Testis (tissue), 3 donors: ENCODE data around the gene ALDH5A1. TPM values are rescaled to one million over a fixed set of nuclear protein-coding genes. Genes with fewer than 3 reads are reported as not detected.

Experiments
- DNase-seq: peaks from one replicate; pipeline ENCODE4 v3.0.0-alpha.2; 2019
- H3K27ac ChIP-seq, 2 donors: fragments of 200-600 bp; sonication (generic); one replicate each; pipeline ENCODE4 v1.5.1; 2019
- H3K27me3 ChIP-seq: fragments of 200-600 bp; sonication (generic); one replicate; pipeline ENCODE4 v1.5.1; 2019
- H3K36me3 ChIP-seq: fragments of 200-600 bp; sonication (generic); one replicate; pipeline ENCODE4 v1.5.1; 2017; ENCODE audit warnings: low read depth; ENCODE audit errors: missing control alignments
- H3K4me1 ChIP-seq: fragments of 200-600 bp; sonication (generic); one replicate; pipeline ENCODE4 v1.5.1; 2019
- H3K4me3 ChIP-seq, 2 donors: fragments of 200-600 bp; sonication (generic); one replicate each; pipeline ENCODE4 v1.5.1; 2017 to 2019
- H3K9me3 ChIP-seq: fragments of 200-600 bp; sonication (generic); one replicate; pipeline ENCODE4 v1.5.1; 2017
- POLR2A ChIP-seq: fragments of 450-650 bp; IDR thresholded peaks from one replicate; pipeline ENCODE4 v1.6.1; 2017; ENCODE audit warnings: antibody characterized with exemption, mild to moderate bottlenecking, moderate library complexity
- WGBS, 2 donors: methylation state at CpG; one replicate each; pipeline ENCODE4 v1.1.5; 2018; 5-methylcytosine and 5-hydroxymethylcytosine counted together
- intact Hi-C: fragments of 100-400 bp; cut with DNase I; formaldehyde crosslinking; loops from one replicate; pipeline ENCODE4 v1.15.1; 2023; ENCODE audit warnings: low total_unique reads
- polyA plus RNA-seq: library from polyadenylated mRNA; stranded (reverse); fragments of 350-450 nt; fragmentation: Illumina TruSeq; extraction: RNeasy Lipid Tissue Mini Kit (QIAGEN cat#74804); gene quantifications from one replicate; pipeline ENCODE4 v1.2.3, GENCODE V29; 2014; ENCODE audit warnings: low read depth, low replicate concordance; ENCODE audit not compliant: insufficient read depth
- total RNA-seq, 2 donors: library from RNA; depleted of rRNA; stranded (reverse); fragments of >200 nt; gene quantifications; one replicate each; pipeline ENCODE4 v1.2.3, GENCODE V29; 2016
- TF ChIP-seq, protein P1 (sequence below), 3 experiments: fragments of 450-650 bp in 2 of 3; fragments of 200-600 bp in 1 of 3; sonication (generic) in 1 of 3; IDR thresholded peaks; one replicate each; pipeline ENCODE4 v1.5.1; 2016 to 2019; ENCODE audit warnings: antibody characterized with exemption in 3 of 3, mild to moderate bottlenecking in 2 of 3, moderate library complexity in 1 of 3

ALDH5A1 gene
- total and polyA plus RNA-seq, 3 donors from 2014 or later, result 11.3 to 21.2 (median 16.3) TPM

DNA sequence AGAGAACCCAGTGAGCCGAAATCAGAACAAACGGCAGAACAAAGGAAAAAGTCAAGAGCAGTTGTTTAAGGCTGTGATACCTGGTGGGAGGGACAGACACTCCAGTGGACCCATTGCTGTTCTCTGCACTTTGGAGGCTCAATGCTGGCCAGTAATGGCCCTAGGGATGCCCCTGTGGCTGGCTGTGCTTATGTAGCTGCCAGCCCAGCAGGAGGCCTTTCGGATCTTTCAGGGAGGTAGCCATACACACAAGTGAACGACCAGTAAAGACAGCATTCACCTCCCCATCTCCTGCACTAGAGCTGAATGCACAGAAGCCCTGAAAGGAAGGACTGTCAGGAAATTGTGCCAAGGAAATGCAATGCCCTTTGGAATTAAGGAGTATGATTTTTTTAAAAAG is 39.7 kb upstream of the ALDH5A1 start:
- no peaks in the 10 kb centered on the region for H3K9me3 ChIP-seq
- intact Hi-C loops, result no loop called here
- WGBS, 2 donors, result 93 to 94% methylated on average over 4 of the region's 4 CpGs

DNA sequence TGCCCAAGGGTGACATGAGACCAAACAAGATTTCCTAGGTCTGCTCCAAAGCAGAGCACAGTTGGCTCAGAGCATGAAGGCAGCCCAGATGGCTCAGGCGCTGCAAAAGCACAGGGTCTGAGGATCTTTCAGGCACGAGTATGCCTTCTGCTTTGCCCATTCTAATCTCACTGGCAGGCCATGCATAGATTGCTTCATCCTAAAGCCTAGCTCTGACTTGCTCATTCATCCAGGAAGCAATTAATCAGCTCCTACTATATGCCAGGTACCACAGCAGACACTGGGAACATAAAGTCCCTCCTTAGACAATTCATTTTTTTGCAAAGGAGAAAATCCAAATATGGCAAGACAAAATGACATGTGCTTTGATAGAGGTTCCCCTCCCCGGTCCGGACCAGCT is 36.6 kb upstream of the ALDH5A1 start:
- intact Hi-C loops, result no loop called here
- WGBS, 2 donors, result 78 to 86% methylated on average over 4 of the region's 4 CpGs
- no peak for TF ChIP-seq POLR2A
- TF ChIP-seq, protein P1, sequence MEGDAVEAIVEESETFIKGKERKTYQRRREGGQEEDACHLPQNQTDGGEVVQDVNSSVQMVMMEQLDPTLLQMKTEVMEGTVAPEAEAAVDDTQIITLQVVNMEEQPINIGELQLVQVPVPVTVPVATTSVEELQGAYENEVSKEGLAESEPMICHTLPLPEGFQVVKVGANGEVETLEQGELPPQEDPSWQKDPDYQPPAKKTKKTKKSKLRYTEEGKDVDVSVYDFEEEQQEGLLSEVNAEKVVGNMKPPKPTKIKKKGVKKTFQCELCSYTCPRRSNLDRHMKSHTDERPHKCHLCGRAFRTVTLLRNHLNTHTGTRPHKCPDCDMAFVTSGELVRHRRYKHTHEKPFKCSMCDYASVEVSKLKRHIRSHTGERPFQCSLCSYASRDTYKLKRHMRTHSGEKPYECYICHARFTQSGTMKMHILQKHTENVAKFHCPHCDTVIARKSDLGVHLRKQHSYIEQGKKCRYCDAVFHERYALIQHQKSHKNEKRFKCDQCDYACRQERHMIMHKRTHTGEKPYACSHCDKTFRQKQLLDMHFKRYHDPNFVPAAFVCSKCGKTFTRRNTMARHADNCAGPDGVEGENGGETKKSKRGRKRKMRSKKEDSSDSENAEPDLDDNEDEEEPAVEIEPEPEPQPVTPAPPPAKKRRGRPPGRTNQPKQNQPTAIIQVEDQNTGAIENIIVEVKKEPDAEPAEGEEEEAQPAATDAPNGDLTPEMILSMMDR (IDR thresholded peaks at IDR 0.05), result no peak
- DNase-seq, result no peak
- Histone ChIP-seq H3K36me3 (no peaks in the 10 kb centered on the region), H3K27ac (no peak overlapping the region), H3K27me3 (no peaks in the 10 kb centered on the region), H3K4me3 (no peak overlapping the region), H3K9me3 (no peaks in the 10 kb centered on the region), H3K4me1 (no peaks in the 10 kb centered on the region)

More for the DNA sequence above, 39.7 kb upstream of the ALDH5A1 start:
- TF ChIP-seq POLR2A, result no peak
- TF ChIP-seq, protein P1 (IDR thresholded peaks at IDR 0.05), result no peak
- no peak for DNase-seq
- H3K36me3 ChIP-seq, result no peaks in the 10 kb centered on the region
- no peak overlapping the region for H3K4me3 ChIP-seq
- H3K4me1 ChIP-seq, result no peaks in the 10 kb centered on the region
- H3K27me3 ChIP-seq, result no peaks in the 10 kb centered on the region
- no peak overlapping the region for H3K27ac ChIP-seq

DNA sequence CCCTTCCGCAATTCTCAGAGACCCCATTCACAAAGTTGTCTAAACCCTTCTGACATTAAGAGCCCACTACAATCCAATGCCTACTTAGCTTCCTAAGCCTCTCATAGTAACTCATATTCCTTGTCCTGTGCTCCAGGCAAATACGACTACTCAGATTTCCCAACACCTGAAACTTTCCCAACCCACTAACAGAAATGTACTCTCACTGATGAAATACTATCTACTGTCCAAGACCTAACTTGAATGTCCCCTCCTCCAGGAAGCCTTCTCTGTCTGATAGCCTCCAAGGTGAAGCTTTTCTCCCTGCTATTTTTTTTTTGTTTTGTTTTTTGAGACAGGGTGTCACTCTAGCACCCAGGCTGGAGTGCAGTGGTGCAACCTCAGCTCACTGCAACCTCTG is 35.8 kb upstream of the ALDH5A1 start:
- Histone ChIP-seq H3K4me1 (no peaks in the 10 kb centered on the region), H3K9me3 (no peaks in the 10 kb centered on the region), H3K27me3 (no peaks in the 10 kb centered on the region), H3K4me3 (no peak overlapping the region), H3K27ac (no peak overlapping the region), H3K36me3 (no peaks in the 10 kb centered on the region)
- 95 to 96% methylated on average over 2 of the region's 2 CpGs for WGBS, 2 donors
- DNase-seq, result no peak
- intact Hi-C loops, result no loop called here
- TF ChIP-seq, protein P1 (IDR thresholded peaks at IDR 0.05), result no peak
- TF ChIP-seq POLR2A, result no peak

DNA sequence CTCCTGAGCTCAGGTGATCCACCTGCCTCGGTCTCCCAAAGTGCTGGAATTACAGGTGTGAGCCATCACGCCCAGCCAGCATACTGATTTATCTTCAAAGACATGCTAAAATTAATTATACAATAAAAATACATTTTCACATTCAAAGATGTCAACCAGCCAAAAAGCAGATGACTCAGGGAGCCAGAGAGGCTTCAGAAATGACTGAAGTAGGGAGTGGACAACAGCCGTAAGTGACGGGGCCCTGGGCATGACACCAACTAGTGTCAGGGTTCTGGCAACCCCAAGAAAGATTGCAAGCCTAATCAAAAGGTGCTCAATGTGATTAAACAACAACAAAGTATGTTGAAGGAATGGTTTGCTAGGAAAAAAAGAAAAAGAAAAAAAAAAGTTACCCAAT is 33.8 kb upstream of the ALDH5A1 start:
- Histone ChIP-seq H3K9me3 (no peaks in the 10 kb centered on the region), H3K27me3 (no peaks in the 10 kb centered on the region), H3K4me3 (no peak overlapping the region), H3K4me1 (no peaks in the 10 kb centered on the region), H3K27ac (no peak overlapping the region), H3K36me3 (no peaks in the 10 kb centered on the region)
- intact Hi-C loops, result no loop called here
- WGBS, 2 donors, result 92 to 94% methylated on average over 4 of the region's 4 CpGs
- no peak for DNase-seq
- TF ChIP-seq, protein P1 (IDR thresholded peaks at IDR 0.05), result no peak
- TF ChIP-seq POLR2A, result no peak

DNA sequence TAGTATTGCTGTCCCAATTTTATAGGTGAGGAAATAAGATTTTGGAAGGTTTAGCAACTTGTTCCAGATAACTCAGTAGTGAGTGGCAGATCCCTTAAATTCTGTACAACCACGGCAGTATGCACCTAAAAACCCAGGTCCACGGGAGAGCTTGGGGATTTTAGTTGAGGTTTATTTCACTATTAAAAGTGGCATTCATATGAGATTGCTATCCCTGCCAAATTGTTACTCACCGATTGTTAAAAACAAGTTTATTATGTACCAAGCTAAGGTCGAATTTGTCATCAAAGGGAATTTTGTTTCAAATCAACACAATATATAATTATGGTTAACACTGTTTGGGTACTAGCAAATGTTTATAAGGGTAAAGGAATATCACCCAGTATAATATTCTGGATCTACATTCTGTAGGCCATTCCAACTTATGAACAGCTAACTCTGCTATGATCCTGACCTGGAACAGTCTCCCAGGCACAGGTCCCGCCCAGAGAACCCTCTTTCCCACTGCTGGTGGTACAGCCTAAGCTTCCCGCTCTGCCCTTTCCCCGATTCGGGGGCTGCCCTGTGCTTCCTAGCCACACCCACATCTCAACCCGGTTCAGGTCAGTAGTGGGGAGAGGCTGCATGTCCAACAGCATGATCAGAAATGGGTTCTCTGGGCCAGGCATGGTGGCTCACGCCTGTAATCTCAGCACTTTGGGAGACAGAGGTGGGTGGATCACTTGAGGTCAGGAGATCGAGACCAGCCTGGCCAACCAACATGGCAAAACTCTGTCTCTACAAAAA is 30.3 kb upstream of the ALDH5A1 start:
- WGBS, 2 donors, result 89 to 90% methylated on average over 11 of the region's 11 CpGs
- TF ChIP-seq POLR2A, result no peak
- TF ChIP-seq, protein P1 (IDR thresholded peaks at IDR 0.05), result no peak
- Histone ChIP-seq H3K4me1 (no peaks in the 10 kb centered on the region), H3K36me3 (no peaks in the 10 kb centered on the region), H3K4me3 (no peak overlapping the region), H3K27ac (no peak overlapping the region), H3K27me3 (no peaks in the 10 kb centered on the region), H3K9me3 (no peaks in the 10 kb centered on the region)
- intact Hi-C loops, result no loop called here
- no peak for DNase-seq
